Endothelial cell of umbilical vein (primary cell): Measurements from ENCODE around the gene CFAP77. TPM values are rescaled to one million over a fixed set of nuclear protein-coding genes. Genes with fewer than 3 reads are reported as not detected.
A peak's percentile ranks its signal among the peaks of the same experiment; 100 is the strongest.

Experiments used
- BruUV-seq: library from RNA; stranded (reverse); fragments of 400-500 nt; replicated peaks from 2 replicates; lab custom pipeline; 2021; lab: Mats Ljungman, UMichigan
- CTCF ChIA-PET: fragments of 300-600, 350-600 bp; sonication (Branson Sonifier 250); formaldehyde crosslinking; loops from one replicate; lab custom pipeline; 2021; ENCODE audit warnings: antibody characterized with exemption, inconsistent platforms; lab: Charles Lee
- POLR2A ChIA-PET: fragments of 300-600, 350-600 bp; sonication (Branson Sonifier 250); formaldehyde crosslinking; loops from one replicate; lab custom pipeline; 2021; ENCODE audit warnings: antibody characterized with exemption, inconsistent platforms; lab: Charles Lee
- DNase-seq: peaks from one replicate; pipeline ENCODE4 v3.0.0-alpha.2; 2011; ENCODE audit warnings: low read depth, low spot score
- FAIRE-seq: peaks from 2 replicates; lab custom pipeline; 2011; peaks lifted over from hg19 to GRCh38; lab: Jason Lieb, UNC
- H2AFZ ChIP-seq: 2 replicates; pipeline ENCODE4 v1.6.0; 2012; ENCODE audit warnings: low read depth, low read length, control low read depth, inconsistent platforms
- H3K27ac ChIP-seq: 2 replicates; pipeline ENCODE4 v1.5.1; 2011; ENCODE audit warnings: low read depth, mild to moderate bottlenecking, control low read depth, low read length, moderate library complexity; ENCODE audit not compliant: insufficient read depth
- H3K27me3 ChIP-seq, 2 experiments: 2 replicates each; pipeline versions ENCODE4 v1.6.0 to v1.6.1; 2011; ENCODE audit warnings: low read length in 2 of 2, mixed read lengths in 1 of 2; ENCODE audit not compliant: control insufficient read depth in 2 of 2, insufficient read depth in 2 of 2
- H3K36me3 ChIP-seq, 2 experiments: 2 replicates in 1 of 2; 3 replicates in 1 of 2; pipeline ENCODE4 v1.5.1; 2011; ENCODE audit warnings: low read length in 2 of 2, mild to moderate bottlenecking in 1 of 2, moderate library complexity in 1 of 2; ENCODE audit not compliant: control insufficient read depth in 2 of 2, insufficient read depth in 2 of 2; ENCODE audit errors: extremely low read depth in 1 of 2
- H3K4me1 ChIP-seq: 3 replicates; pipeline ENCODE4 v1.5.1; 2011; ENCODE audit warnings: mild to moderate bottlenecking, low read length; ENCODE audit not compliant: control insufficient read depth, insufficient read depth; ENCODE audit errors: extremely low read depth
- H3K4me2 ChIP-seq: 2 replicates; pipeline ENCODE4 v1.6.1; 2011; ENCODE audit warnings: low read length, control low read depth, mixed read lengths; ENCODE audit not compliant: insufficient read depth
- H3K4me3 ChIP-seq, 3 experiments: fragments of 200-600 bp in 1 of 3; sonication (generic), shearing (Covaris generic) in 1 of 3; replicated peaks in 1 of 3; 2 replicates each; pipeline ENCODE4 v1.5.1; 2011 to 2016; ENCODE audit warnings: control low read depth in 3 of 3, low read length in 3 of 3, mild to moderate bottlenecking in 2 of 3, inconsistent platforms in 1 of 3, low read depth in 1 of 3, moderate library complexity in 1 of 3; ENCODE audit not compliant: insufficient read depth in 1 of 3
- H3K79me2 ChIP-seq: 2 replicates; pipeline ENCODE4 v1.6.0; 2012; ENCODE audit warnings: low read length, inconsistent platforms; ENCODE audit not compliant: control insufficient read depth, insufficient read depth
- H3K9ac ChIP-seq: replicated peaks from 2 replicates; pipeline ENCODE3; 2011; ENCODE audit warnings: low read length, control low read depth; ENCODE audit not compliant: insufficient read depth; ENCODE audit errors: extremely low read depth
- H3K9me1 ChIP-seq: replicated peaks from 3 replicates; pipeline ENCODE4 v1.6.0; 2011; ENCODE audit warnings: mild to moderate bottlenecking, low read length; ENCODE audit not compliant: control insufficient read depth, insufficient read depth; ENCODE audit errors: extremely low read depth
- H3K9me3 ChIP-seq: replicated peaks from 2 replicates; pipeline ENCODE4 v1.5.1; 2012; ENCODE audit warnings: low read length, inconsistent platforms; ENCODE audit not compliant: control insufficient read depth, insufficient read depth
- H4K20me1 ChIP-seq: replicated peaks from 2 replicates; pipeline ENCODE3; 2011; ENCODE audit warnings: mild to moderate bottlenecking, low read length; ENCODE audit not compliant: control insufficient read depth, insufficient read depth; ENCODE audit errors: extremely low read depth
- CTCF ChIP-seq, 2 donors: IDR thresholded peaks; 1 replicate in 1 of 2; 2 replicates in 1 of 2; pipeline ENCODE4 v1.5.1; 2011; ENCODE audit warnings: low read length in 2 of 2, mild to moderate bottlenecking in 2 of 2, moderate library complexity in 2 of 2, control low read depth in 1 of 2, inconsistent platforms in 1 of 2, low read depth in 1 of 2; ENCODE audit not compliant: insufficient read depth in 1 of 2; ENCODE audit errors: extremely low read depth in 1 of 2
- EZH2 ChIP-seq: IDR thresholded peaks from 2 replicates; pipeline ENCODE4 v1.6.1; 2012; ENCODE audit warnings: borderline replicate concordance, low read depth, mild to moderate bottlenecking, moderate library complexity, low read length, inconsistent platforms; ENCODE audit not compliant: severe bottlenecking
- FOS ChIP-seq: IDR thresholded peaks from 2 replicates; pipeline ENCODE4 v1.6.1; 2011; ENCODE audit warnings: mild to moderate bottlenecking, low read length, moderate library complexity, borderline replicate concordance; ENCODE audit not compliant: insufficient read depth
- GATA2 ChIP-seq: IDR thresholded peaks from 2 replicates; pipeline ENCODE4 v1.7.0; 2011; ENCODE audit warnings: low read depth, mild to moderate bottlenecking, moderate library complexity, mixed read lengths, low read length; ENCODE audit not compliant: insufficient read length, insufficient read depth
- JUN ChIP-seq: IDR thresholded peaks from 2 replicates; pipeline ENCODE4 v1.6.1; 2011; ENCODE audit warnings: borderline replicate concordance, low read depth; ENCODE audit not compliant: insufficient read length, insufficient read depth
- MAX ChIP-seq: IDR thresholded peaks from 2 replicates; pipeline ENCODE4 v1.6.1; 2011; ENCODE audit not compliant: insufficient read depth, insufficient read length
- MYC ChIP-seq: IDR thresholded peaks from one replicate; pipeline ENCODE4 v1.6.1; 2011; ENCODE audit warnings: mild to moderate bottlenecking, low read depth, low read length
- POLR2A ChIP-seq: IDR thresholded peaks from 2 replicates; pipeline ENCODE4 v1.6.1; 2012; ENCODE audit warnings: low read depth, mild to moderate bottlenecking, control low read depth, low read length
- POLR2AphosphoS5 ChIP-seq: IDR thresholded peaks from 2 replicates; pipeline ENCODE4 v1.6.1; 2012; ENCODE audit warnings: low read depth, mild to moderate bottlenecking, control low read depth, low read length, moderate library complexity; ENCODE audit not compliant: insufficient read depth
- dilution Hi-C: fragments of 300-500 bp; cut with MboI; formaldehyde crosslinking; loops from one replicate; pipeline ENCODE4 v1.15.0; 2019; ENCODE audit warnings: low sequenced_read_pairs; ENCODE audit not compliant: extremely low pct_ligation_motif_present
- intact Hi-C: fragments of 100-400 bp; cut with micrococcal nuclease; formaldehyde crosslinking; loops from one replicate; pipeline ENCODE4 v1.10.0; 2022
- polyA plus RNA-seq, 4 experiments: library from polyadenylated mRNA; depleted of rRNA in 3 of 4; stranded (reverse) in 3 of 4; unstranded in 1 of 4; fragments of >200 nt; gene quantifications; 2 replicates each; pipeline versions ENCODE4 v1.2.1 to v1.2.3, GENCODE V29; 2011 to 2012; ENCODE audit warnings: missing spikeins in 1 of 4
- total RNA-seq: library from RNA; stranded (reverse); gene quantifications from 2 replicates; pipeline ENCODE4 v1.2.3, GENCODE V29; 2021

The CFAP77 gene
- total and polyA plus RNA-seq, 2 donors (not counting 3 experiments of a cell fraction or from before 2014, with no cell fraction given): not detected

GRCh38 chr9:132589148-132590036, 179.4 kb downstream of the CFAP77 start:
- DNase-seq: no peak
- Histone ChIP-seq H3K27ac (no peak overlapping the region), H4K20me1 (no peaks in the 10 kb centered on the region), H2AFZ (no peak overlapping the region), H3K9ac (no peak overlapping the region), H3K9me3 (no peaks in the 10 kb centered on the region), H3K9me1 (no peaks in the 10 kb centered on the region), H3K36me3 (peaks cover 0 to 2% of the 10 kb centered on the region in 2 experiments), H3K79me2 (no peaks in the 10 kb centered on the region), H3K4me3 (no peak overlapping the region), H3K4me2 (no peak overlapping the region), H3K4me1 (no peaks in the 10 kb centered on the region), H3K27me3 (peaks cover 74 to 78% of the 10 kb centered on the region in 2 experiments)
- no TSS peak for BruUV-seq
- dilution Hi-C loops: no loop called here
- CTCF ChIA-PET: interaction anchor here (2.1 kb wide), 1 partner anchor 82 kb away, joined by 4 read pairs; no protein-coding TSS in a partner anchor
- POLR2A ChIA-PET: no interaction called here
- intact Hi-C loops: no loop called here
- FAIRE-seq: no peak
- no peak for TF ChIP-seq POLR2AphosphoS5
- peak; percentile 92 for TF ChIP-seq EZH2

- Histone ChIP-seq H3K4me2 (no peak overlapping the region), H3K27ac (no peak overlapping the region), H3K4me1 (no peaks in the 10 kb centered on the region), H3K9me3 (no peaks in the 10 kb centered on the region), H3K9me1 (no peaks in the 10 kb centered on the region), H3K79me2 (no peaks in the 10 kb centered on the region), H3K4me3 (no peak overlapping the region), H3K36me3 (peaks cover 0 to 5% of the 10 kb centered on the region in 2 experiments), H2AFZ (no peak overlapping the region), H3K9ac (no peak overlapping the region), H4K20me1 (no peaks in the 10 kb centered on the region), H3K27me3 (peaks cover 68 to 72% of the 10 kb centered on the region in 2 experiments)
- ChIA-PET POLR2A (no interaction called here), CTCF (interaction anchor here (2.1 kb wide), 1 partner anchor 83 kb away, joined by 4 read pairs; no protein-coding TSS in a partner anchor)
- no peak for FAIRE-seq
- intact Hi-C loops (no loop called here), dilution Hi-C loops (no loop called here)
- DNase-seq: no peak
- no TSS peak for BruUV-seq
- TF ChIP-seq EZH2 (no peak), POLR2A (no peak), GATA2 (no peak), POLR2AphosphoS5 (no peak), FOS (no peak), CTCF (IDR thresholded peaks at IDR 0.05; ENCODE audit: extremely low read depth in 1 of 2, insufficient read depth in 1 of 2, low read depth in 1 of 2, low read length in 2 of 2) (no peak), JUN (no peak), MYC (no peak), MAX (no peak)
Measured at GRCh38 chr9:132590037-132590317, 180.0 kb downstream of the CFAP77 start.
